SK-N-DZ (cell line): ENCODE data around the gene HOXA4.

Source experiments
- DNase-seq: peaks from one replicate; pipeline ENCODE4 v3.0.0-alpha.2; 2015; ENCODE audit warnings: low spot score

HOXA4 gene

GRCh38 chr7:27106181-27106900, 24.2 kb downstream of the HOXA4 start:
- DNase-seq, result no peak

- no peak for DNase-seq
These were observed 25.1 kb downstream of the HOXA4 start for GRCh38 chr7:27105301-27106031.

DNA sequence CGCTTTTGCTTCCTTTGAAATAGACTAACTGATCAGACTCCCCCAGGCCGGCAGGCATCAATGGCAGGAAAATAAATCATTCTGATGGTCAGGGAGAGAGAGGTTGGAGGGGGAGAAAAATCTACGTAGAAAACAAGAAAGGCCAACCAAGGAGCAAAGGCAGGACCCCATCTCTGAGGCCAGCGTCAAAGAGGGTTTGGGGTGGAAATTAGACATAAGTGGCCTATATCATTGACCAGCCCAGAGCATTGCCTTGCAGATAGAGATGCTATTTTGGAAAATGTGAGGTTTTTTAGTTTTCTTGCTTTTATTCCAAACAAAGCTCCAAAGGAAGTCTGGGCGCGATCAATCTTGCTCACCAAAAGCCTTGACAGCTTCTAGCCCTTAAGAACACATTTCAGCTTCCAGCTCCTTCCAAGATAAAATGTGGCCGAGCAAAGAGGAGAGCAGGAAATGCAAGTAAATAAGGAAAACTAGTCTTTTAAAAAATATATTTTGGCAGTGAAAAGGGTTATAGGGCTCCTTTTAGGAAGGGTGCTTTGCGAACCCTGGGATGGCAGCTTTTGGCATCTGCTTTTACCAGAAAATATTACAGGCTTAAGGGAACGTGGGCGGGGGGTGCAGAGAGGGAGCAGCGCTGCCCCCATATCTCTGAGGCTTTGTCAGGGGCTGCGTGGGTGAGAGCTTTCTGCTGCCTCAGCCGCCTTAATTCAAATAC, 26.1 kb downstream of the HOXA4 start:
- DNase-seq, result no peak

DNA sequence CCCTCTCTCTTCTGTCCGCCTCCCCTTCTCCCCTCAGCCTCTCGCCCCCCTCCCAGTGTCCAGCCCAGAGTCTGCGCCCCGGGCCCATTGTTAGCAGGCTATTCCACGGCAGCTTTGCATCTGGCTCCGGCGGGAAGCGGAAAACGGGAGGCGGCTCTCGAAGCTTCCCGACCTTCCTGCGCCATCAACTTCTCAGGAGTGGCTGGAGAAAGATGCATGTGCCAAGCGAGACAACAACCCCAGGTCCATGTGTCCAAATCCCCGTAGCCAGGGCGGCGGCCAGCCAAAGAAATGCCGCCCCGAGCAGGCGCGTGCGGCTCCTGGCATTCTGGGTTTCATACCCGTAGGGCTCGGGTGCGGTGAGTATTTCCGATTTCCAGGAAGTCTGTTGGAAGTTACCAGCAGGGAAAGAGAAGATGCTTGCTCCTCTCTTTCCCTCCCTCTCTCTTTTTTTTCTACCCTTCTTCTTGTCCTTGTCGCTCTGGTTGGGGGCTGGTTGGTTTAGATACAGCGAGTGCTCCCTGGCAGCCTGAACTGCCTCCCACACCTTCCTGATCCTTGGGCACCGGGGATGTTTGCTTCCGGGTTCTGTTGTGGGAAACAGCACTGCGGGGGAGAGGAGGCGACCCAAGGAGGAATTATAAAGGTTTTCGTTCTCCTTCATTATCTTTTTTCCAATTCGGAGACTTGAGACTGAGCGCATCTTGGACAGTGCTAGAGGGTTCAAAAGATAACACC, 26.9 kb downstream of the HOXA4 start:
- DNase-seq, result no peak

DNA sequence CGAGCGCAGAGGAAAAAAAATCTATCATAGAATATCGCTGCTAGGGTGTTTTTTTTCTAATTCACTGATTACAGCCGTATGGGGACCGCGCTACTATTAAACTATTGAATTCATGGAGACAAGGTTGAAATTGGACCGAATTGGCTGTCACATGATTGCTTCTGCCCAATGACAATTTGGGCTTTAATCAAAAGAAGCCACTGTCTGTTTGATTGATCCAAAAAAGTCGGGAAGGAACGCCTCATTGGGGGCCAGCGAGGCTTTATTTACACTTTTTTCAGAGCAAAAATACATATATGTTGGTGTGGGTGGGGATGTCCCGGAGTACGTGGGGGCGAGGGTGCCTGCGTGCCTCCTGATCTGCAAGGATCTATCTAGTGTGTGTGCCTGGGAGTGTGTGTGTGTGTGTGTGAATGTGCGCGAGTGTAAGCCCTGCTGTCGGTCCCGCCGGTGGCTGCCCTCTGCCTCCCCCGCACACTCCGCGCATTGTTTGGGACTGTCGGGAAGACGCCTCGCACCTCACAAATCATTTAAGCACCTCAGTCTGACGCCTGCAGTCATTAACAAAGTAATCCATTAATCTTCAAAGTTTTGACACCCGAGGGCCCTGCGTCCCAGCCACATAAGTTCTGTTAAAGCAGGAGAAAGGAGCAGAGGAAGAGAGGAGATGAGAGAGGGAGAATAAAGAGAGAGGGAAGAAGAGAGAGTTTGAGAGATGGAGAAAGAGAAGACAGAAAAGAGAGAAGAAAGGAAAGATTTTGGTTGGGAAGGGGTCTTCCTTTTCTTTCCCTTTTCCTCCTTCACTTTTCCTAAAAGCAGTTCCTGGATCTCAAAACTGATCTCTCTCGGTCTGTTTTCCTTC, 27.7 kb downstream of the HOXA4 start, which contains the start of gene HOXA2:
TSS of gene HOXA2 (minus strand) at position 103 of the 862 bp plus-strand sequence. CDS start 183 bp downstream, outside the sequence.
- no peak for DNase-seq

GRCh38 chr7:27101957-27102580, 28.5 kb downstream of the HOXA4 start:
- no peak for DNase-seq

DNA sequence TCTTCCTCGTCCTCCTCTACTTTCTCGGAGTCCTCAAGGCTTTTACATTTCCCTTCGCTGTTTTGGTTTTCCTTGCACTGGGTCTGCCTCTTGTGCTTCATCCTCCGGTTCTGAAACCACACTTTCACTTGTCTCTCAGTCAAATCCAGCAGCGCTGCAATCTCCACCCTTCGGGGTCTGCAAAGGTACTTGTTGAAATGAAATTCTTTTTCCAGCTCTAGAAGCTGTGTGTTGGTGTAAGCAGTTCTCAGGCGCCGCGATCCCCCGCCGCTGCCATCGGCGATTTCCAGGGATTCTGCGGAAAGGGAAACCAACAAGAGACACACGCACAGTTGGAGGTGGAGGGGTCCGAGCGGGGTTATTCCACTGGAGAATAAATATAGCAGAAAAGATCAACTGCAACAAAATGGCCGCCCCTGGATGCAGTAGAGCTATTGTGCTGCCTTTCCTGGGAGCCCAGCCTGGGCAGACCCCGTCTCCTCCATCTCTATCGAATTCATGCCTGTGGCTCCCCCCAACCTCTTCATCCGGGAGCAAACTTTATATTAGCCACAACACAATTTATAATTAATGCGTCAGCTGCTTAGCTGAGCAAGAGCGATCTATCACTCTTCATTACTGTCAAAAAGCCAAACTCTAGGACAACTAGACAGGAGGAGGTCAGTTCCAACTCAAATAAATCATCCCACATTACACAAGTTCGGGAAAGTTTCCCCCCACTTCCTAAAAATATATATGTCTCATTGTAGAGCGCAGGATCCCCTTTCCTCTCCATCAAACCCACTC, 29.2 kb downstream of the HOXA4 start:
- no peak for DNase-seq

GRCh38 chr7:27100694-27101170, 29.8 kb downstream of the HOXA4 start:
- DNase-seq, result no peak

- DNase-seq, result no peak
These were observed 30.8 kb downstream of the HOXA4 start for GRCh38 chr7:27099453-27100370.

- DNase-seq, result no peak
These were observed 31.7 kb downstream of the HOXA4 start for GRCh38 chr7:27098578-27099451.

DNA sequence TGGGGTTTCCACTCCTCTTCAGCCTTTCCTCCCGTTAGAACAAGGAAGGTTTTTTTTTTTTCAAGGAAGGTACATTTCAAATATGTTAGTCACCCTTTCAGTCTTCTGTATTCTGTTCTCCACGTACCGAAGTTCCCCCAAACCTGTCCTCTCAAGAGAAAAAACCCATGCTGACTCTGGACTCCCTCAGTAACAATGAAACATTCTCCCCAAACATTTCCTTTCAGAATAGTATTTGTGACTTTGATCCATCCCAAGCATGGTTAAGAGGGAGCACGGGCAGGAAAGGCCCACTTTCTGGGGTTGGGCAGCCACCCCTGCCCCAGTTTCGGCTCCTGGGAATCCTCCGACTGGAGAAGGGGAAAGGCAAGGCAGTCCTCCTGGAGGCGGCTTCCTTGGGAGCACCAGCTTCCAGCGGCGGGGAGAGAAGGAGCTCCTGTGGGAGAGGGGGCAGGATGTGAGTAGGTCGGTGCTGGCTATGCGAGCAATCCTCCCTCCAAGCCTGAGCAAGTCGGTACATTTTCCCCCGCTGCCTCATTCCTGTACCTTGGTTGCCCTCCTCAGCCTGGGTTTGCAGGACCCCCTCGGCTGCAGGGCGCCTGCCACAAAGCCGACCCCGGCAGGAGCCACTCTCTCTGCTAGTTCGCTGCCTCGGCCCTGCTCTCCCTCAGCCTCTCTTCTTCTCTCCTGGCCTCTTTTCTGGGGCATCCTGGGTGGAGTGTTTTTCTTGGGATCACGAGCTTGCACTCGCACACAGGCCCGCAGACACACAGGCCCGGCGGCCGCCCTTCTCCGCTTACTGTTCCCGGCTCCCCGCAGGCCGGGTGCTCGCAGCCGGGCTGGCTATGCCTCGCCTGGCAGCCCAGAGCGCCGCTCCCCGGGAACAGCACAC, 32.6 kb downstream of the HOXA4 start:
- no peak for DNase-seq

GRCh38 chr7:27096768-27097514, 33.6 kb downstream of the HOXA4 start:
- no peak for DNase-seq

- no peak for DNase-seq
These were observed 34.4 kb downstream of the HOXA4 start, which contains the start of gene HOXA1 for GRCh38 chr7:27095897-27096767. Gene HOXA1 (minus strand): TSS chr7:27096000. CDS start chr7:27095912, 88 bp downstream.
